ENCODE measurements around the gene KIF4A.

The KIF4A gene

DNA sequence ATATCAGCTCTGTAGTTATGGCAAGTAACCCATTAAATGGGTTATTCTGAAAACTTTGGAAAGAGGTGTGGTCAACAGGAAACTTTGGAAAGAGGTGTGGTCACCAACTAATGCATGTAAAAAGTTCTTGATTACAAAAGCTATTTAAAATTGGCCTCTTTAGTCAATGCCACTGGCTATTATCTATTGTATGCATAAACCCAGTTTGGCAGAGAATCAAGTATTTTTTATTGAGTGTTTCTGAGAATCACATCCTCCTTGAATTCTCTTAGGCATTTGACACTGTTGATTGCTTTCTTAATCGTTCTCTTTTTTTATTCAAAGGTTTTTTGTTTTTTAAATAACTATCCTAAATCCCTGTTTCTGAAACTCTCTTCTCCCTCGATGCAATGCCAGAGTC lies 37.4 kb upstream of the KIF4A start:
- no peak overlapping the region for H3K4me3 ChIP-seq (ENCODE audit: low read length)
- no peak for TF ChIP-seq CTCF (conservative IDR thresholded peaks at IDR 0.05; ENCODE audit: low read depth, low read length)
- no peak for DNase-seq (ENCODE audit: low read depth)

DNA sequence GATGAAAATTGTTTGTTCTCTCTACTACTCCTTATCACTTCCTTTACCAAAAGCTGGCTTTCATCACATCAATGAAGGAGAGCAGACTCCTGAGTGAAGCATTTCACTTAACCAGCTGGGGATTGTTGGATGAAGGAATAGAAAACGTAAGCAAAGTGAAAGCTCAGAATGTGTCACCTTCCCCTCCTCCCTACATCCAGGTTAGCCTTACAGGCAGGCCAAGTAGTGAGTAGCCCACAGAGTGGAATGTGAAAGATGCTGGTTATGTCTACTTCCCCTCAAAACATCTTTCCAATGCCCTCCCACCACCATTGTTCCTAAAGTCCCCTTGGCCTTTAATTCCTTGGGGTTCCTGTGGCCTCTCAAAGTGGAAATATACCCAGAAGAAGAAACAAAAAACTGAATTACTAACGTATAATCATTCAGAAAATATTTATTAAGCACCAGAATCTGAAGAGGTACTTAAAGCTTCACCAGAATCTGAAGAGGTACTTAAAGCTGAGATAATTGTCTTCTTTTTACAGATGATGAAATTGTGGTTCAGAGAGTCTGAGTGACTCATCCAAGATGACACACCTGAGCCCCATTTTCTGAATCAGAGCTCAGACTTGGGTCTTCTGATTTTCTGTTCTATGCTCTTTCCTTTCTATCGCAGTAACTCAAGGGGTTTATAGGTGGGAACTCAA lies 36.4 kb upstream of the KIF4A start:
- no peak overlapping the region for H3K4me3 ChIP-seq (ENCODE audit: low read length)
- TF ChIP-seq CTCF (conservative IDR thresholded peaks at IDR 0.05; ENCODE audit: low read depth, low read length): no peak
- DNase-seq (ENCODE audit: low read depth): no peak

DNA sequence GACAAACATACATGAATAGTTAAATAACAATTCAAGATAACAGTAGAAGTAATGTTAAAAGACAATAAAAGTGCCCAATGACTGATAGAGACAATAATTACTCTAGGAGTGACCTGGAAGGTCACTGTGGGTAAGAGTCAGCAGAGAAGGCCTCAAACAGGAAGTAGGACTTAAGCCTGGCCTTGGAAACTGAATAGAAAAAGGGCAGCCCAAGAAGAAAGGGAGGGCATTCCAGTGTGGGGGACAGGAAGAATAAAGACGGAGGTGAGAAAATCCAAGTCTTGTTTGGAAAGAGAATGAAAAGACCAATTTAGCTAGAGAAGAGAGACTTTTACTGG lies 35.9 kb upstream of the KIF4A start:
- no peak for TF ChIP-seq CTCF (conservative IDR thresholded peaks at IDR 0.05; ENCODE audit: low read depth, low read length)
- no peak for DNase-seq (ENCODE audit: low read depth)
- H3K4me3 ChIP-seq (ENCODE audit: low read length): no peak overlapping the region

GRCh38 chrX:70254909-70255308 lies 35.0 kb upstream of the KIF4A start:
- DNase-seq (ENCODE audit: low read depth): no peak
- TF ChIP-seq CTCF (conservative IDR thresholded peaks at IDR 0.05; ENCODE audit: low read depth, low read length): no peak
- no peak overlapping the region for H3K4me3 ChIP-seq (ENCODE audit: low read length)

DNA sequence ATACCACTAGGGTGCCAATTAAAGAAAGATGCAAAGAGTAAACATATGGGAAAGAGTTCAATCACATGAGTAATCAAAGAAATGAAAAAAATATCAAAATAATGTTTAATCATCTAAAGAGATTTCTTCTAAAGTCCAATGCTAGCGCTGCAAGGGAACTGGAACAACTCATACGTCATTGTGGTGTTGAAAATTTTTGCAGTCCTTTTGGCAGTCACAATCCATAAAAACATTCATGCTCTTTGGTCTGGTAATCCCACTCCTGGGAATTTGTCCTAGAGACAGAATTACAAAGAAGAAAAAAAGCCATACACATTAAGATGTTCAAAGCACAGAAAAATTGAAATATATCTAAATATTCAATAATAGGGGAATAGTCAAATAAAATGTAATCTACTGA lies 34.5 kb upstream of the KIF4A start:
- no peak for DNase-seq (ENCODE audit: low read depth)
- no peak for TF ChIP-seq CTCF (conservative IDR thresholded peaks at IDR 0.05; ENCODE audit: low read depth, low read length)
- H3K4me3 ChIP-seq (ENCODE audit: low read length): no peak overlapping the region

- no peak overlapping the region for H3K4me3 ChIP-seq (ENCODE audit: low read length)
- DNase-seq (ENCODE audit: low read depth): no peak
- TF ChIP-seq CTCF (conservative IDR thresholded peaks at IDR 0.05; ENCODE audit: low read depth, low read length): no peak
Observed at GRCh38 chrX:70257423-70258288, 32.2 kb upstream of the KIF4A start.

DNA sequence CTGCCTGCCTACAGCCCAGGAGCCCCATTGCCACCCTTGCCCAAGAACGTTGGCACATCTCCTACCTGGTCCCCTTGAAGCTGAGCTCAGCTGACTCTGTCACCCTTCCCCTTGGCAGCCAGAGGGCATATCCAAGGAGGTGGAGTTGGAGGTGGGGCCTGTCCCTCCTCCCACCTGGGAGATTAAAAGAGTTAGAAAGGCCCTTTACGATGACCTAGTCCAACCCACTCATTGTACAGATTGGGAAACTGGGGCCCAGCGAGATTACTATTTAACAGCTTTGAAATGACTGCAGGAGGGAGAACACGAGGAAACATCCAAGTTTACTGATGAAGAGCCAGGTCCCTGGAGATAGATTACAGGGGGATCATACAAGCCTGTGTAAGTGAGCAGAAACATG lies 29.8 kb upstream of the KIF4A start, which contains the start of gene P2RY4:
TSS of gene P2RY4 (minus strand) at position 101 of the 400 bp plus-strand sequence. CDS start 580 bp downstream, outside the sequence.
- DNase-seq (ENCODE audit: low read depth): no peak
- no peak within 1 kb of the TSS for H3K4me3 ChIP-seq (ENCODE audit: low read length)
- TF ChIP-seq CTCF (conservative IDR thresholded peaks at IDR 0.05; ENCODE audit: low read depth, low read length): no peak

Measured in retinal pigment epithelial cell (primary cell).